ENCODE data around the gene SIGMAR1.
A peak's percentile ranks its signal among the peaks of the same experiment; 100 is the strongest.

DNA sequence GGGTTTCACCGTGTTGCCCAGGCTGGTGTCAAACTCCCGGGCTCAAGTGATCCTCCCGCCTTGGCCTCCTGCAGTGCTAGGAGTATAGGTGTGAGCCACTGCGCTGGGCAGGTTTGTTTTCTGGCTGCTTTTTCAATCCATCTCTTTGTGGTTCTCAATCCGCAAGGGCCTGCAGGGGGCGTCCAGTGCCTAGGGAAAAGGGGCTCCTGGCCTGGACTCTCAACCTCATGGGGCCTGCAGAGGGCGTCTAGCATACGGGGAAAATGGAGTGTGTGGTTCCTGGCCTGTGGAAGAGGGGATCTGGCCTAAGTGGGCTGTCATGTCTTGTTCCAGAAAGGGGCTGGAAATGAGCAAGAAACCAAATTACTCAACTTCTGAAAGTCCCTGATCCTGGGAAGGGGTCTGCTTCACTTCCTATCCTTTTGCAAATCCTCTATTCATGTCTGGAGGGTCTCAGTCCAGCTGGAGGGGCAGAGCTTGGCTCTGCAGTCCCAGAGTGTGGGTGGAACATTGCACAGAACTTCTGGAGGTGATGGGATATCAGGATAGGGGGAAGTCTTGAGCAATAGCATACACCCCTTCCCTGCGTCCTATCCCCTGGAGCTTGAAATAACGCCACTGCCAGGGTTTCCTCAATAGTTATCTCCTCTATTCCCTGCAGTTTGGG is 37.6 kb upstream of the SIGMAR1 start:
- TF ChIP-seq, protein P1, sequence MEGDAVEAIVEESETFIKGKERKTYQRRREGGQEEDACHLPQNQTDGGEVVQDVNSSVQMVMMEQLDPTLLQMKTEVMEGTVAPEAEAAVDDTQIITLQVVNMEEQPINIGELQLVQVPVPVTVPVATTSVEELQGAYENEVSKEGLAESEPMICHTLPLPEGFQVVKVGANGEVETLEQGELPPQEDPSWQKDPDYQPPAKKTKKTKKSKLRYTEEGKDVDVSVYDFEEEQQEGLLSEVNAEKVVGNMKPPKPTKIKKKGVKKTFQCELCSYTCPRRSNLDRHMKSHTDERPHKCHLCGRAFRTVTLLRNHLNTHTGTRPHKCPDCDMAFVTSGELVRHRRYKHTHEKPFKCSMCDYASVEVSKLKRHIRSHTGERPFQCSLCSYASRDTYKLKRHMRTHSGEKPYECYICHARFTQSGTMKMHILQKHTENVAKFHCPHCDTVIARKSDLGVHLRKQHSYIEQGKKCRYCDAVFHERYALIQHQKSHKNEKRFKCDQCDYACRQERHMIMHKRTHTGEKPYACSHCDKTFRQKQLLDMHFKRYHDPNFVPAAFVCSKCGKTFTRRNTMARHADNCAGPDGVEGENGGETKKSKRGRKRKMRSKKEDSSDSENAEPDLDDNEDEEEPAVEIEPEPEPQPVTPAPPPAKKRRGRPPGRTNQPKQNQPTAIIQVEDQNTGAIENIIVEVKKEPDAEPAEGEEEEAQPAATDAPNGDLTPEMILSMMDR (IDR thresholded peaks at IDR 0.05) = peak in 3 of 4 experiments; percentile 29 to 52 (median 45)
- TF ChIP-seq POLR2A (IDR thresholded peaks at IDR 0.05) = no peak
- TF ChIP-seq POLR2AphosphoS5 (IDR thresholded peaks at IDR 0.05) = no peak
